ENCODE data around the gene TGFBR3L. TPM values are rescaled to one million over a fixed set of nuclear protein-coding genes. Genes with fewer than 3 reads are reported as not detected.

The TGFBR3L gene
- total RNA-seq, 1 donor from 2014 or later = 8.2 TPM

GRCh38 chr19:7932930-7933300, 18.3 kb downstream of the TGFBR3L start:
- intact Hi-C loops (cut with micrococcal nuclease) = no loop called here
- no peak overlapping the region for H3K27ac ChIP-seq (replicated peaks)
- no peaks in the 10 kb centered on the region for H3K27me3 ChIP-seq (ENCODE audit: low read depth)
- peaks cover 77% of the 10 kb centered on the region for H3K36me3 ChIP-seq
- DNase-seq = no peak
- no peaks in the 10 kb centered on the region for H3K9me3 ChIP-seq (replicated peaks)
- peaks cover 23% of the 10 kb centered on the region for H3K4me1 ChIP-seq
- H3K4me3 ChIP-seq = no peak overlapping the region
- no peak for TF ChIP-seq CTCF (IDR thresholded peaks at IDR 0.05; ENCODE audit: borderline replicate concordance)

- intact Hi-C loops (cut with micrococcal nuclease) = no loop called here
- H3K9me3 ChIP-seq (replicated peaks) = no peaks in the 10 kb centered on the region
- no peak overlapping the region for H3K27ac ChIP-seq (replicated peaks)
- no peak overlapping the region for H3K4me3 ChIP-seq
- H3K36me3 ChIP-seq = peaks cover 82% of the 10 kb centered on the region
- peak; percentile 17 for TF ChIP-seq CTCF (IDR thresholded peaks at IDR 0.05; ENCODE audit: borderline replicate concordance)
- peaks cover 18% of the 10 kb centered on the region for H3K4me1 ChIP-seq
- no peak for DNase-seq
- H3K27me3 ChIP-seq (ENCODE audit: low read depth) = no peaks in the 10 kb centered on the region
Measured at GRCh38 chr19:7933411-7933810, 18.8 kb downstream of the TGFBR3L start.

- H3K9me3 ChIP-seq (replicated peaks) = no peaks in the 10 kb centered on the region
- H3K27ac ChIP-seq (replicated peaks) = no peak overlapping the region
- peaks cover 88% of the 10 kb centered on the region for H3K36me3 ChIP-seq
- no peak for DNase-seq
- peaks cover 15% of the 10 kb centered on the region for H3K4me1 ChIP-seq
- intact Hi-C loops (cut with micrococcal nuclease) = no loop called here
- H3K27me3 ChIP-seq (ENCODE audit: low read depth) = no peaks in the 10 kb centered on the region
- no peak for TF ChIP-seq CTCF (IDR thresholded peaks at IDR 0.05; ENCODE audit: borderline replicate concordance)
- no peak overlapping the region for H3K4me3 ChIP-seq
Measured at GRCh38 chr19:7933828-7934725, 19.4 kb downstream of the TGFBR3L start.

GRCh38 chr19:7934766-7935165, 20.1 kb downstream of the TGFBR3L start:
- no peak overlapping the region for H3K4me3 ChIP-seq
- intact Hi-C loops (cut with micrococcal nuclease) = no loop called here
- peaks cover 92% of the 10 kb centered on the region for H3K36me3 ChIP-seq
- no peak for DNase-seq
- peaks cover 10% of the 10 kb centered on the region for H3K4me1 ChIP-seq
- H3K9me3 ChIP-seq (replicated peaks) = no peaks in the 10 kb centered on the region
- H3K27me3 ChIP-seq (ENCODE audit: low read depth) = no peaks in the 10 kb centered on the region
- H3K27ac ChIP-seq (replicated peaks) = no peak overlapping the region
- TF ChIP-seq CTCF (IDR thresholded peaks at IDR 0.05; ENCODE audit: borderline replicate concordance) = no peak

- Histone ChIP-seq H3K9me3 (replicated peaks) (no peaks in the 10 kb centered on the region), H3K4me1 (peaks cover 37% of the 10 kb centered on the region), H3K27ac (replicated peaks) (no peak overlapping the region), H3K4me3 (no peak overlapping the region), H3K27me3 (ENCODE audit: low read depth) (no peaks in the 10 kb centered on the region), H3K36me3 (peaks cover 50% of the 10 kb centered on the region)
- no peak for TF ChIP-seq CTCF (IDR thresholded peaks at IDR 0.05; ENCODE audit: borderline replicate concordance)
- intact Hi-C loops (cut with micrococcal nuclease) = no loop called here
- DNase-seq = no peak
Measured at GRCh38 chr19:7940841-7941240, 26.2 kb downstream of the TGFBR3L start.

All from left ventricle myocardium inferior (tissue), 1 donor.